22Rv1 (cell line): ENCODE data around the gene CHST2.

Experiments used
- H3K27ac ChIP-seq: fragments of 450-650 bp; 2 replicates; pipeline ENCODE4 v1.5.1; 2017
- ZFX ChIP-seq: fragments of 450-650 bp; IDR thresholded peaks from 2 replicates; pipeline ENCODE4 v1.6.1; 2017; ENCODE audit warnings: antibody characterized with exemption, borderline replicate concordance
- TF ChIP-seq, protein P1 (sequence below): fragments of 450-650 bp; IDR thresholded peaks from 2 replicates; pipeline ENCODE4 v1.5.1; 2017; ENCODE audit warnings: mild to moderate bottlenecking

The CHST2 gene

DNA sequence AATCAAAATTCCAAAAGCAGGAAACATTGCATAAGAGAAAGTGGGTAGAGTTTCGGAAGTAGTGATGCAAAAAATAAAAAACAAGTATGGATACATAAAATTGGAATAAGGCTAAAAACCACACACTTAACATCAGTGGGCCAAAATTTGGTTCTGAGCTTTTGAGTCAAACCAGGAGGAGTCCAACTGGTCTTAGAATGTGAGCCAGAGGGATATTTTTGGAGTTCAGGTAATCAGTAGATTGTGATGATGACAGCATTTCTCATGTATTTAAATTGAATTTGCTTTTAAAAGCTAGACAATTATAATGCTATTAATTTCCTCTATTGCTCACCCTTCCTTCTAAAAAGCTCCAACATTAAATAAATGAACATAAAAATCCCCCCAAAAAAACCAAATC lies 38.2 kb upstream of the CHST2 start:
- H3K27ac ChIP-seq: no peak overlapping the region
- no peak for TF ChIP-seq ZFX
- TF ChIP-seq, protein P1, sequence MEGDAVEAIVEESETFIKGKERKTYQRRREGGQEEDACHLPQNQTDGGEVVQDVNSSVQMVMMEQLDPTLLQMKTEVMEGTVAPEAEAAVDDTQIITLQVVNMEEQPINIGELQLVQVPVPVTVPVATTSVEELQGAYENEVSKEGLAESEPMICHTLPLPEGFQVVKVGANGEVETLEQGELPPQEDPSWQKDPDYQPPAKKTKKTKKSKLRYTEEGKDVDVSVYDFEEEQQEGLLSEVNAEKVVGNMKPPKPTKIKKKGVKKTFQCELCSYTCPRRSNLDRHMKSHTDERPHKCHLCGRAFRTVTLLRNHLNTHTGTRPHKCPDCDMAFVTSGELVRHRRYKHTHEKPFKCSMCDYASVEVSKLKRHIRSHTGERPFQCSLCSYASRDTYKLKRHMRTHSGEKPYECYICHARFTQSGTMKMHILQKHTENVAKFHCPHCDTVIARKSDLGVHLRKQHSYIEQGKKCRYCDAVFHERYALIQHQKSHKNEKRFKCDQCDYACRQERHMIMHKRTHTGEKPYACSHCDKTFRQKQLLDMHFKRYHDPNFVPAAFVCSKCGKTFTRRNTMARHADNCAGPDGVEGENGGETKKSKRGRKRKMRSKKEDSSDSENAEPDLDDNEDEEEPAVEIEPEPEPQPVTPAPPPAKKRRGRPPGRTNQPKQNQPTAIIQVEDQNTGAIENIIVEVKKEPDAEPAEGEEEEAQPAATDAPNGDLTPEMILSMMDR: no peak

DNA sequence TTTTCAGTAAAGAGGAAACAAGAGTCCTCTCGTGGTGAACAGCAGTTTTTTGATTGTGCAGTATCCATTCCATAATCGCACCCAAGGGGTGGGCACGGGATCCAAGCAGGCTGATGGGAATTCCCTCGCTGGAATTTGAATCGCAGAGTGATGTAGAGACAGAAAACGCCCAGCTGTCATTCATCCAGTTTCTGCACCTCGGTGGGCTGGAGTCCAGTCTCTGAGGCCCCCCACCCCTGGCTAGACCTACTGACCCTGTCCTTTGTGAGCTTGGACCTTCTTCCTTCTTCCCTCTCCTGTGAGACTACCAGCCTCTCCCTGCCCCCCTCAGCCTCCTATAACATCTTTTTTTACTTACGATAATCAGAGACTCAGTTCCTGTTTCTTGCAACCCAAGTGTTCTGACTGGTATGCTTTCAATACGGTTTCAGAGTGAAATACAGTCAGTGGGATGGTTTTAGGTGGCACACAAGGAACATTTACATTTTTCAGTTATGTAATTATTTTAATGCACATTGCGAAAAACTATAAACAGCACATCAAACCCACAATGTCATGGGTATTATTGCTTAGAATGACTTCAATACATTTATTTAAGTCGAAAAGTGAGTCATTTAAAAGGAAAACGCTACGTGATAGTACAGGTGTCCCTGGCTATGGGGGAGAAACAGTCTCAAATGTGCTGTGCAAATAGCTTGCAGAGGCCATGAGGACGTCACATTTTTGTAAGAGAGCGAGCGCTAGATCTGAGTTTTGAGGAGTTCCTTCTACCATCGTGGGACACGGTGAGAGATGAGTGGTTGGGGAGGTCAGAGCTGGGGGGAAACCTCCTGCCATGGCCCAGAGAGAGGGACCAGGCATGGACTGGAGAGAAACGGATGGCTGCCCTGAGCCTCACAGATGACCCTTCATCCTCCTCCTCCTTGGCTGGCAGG lies 37.5 kb upstream of the CHST2 start:
- H3K27ac ChIP-seq: no peak overlapping the region
- TF ChIP-seq ZFX: no peak
- TF ChIP-seq, protein P1: no peak

DNA sequence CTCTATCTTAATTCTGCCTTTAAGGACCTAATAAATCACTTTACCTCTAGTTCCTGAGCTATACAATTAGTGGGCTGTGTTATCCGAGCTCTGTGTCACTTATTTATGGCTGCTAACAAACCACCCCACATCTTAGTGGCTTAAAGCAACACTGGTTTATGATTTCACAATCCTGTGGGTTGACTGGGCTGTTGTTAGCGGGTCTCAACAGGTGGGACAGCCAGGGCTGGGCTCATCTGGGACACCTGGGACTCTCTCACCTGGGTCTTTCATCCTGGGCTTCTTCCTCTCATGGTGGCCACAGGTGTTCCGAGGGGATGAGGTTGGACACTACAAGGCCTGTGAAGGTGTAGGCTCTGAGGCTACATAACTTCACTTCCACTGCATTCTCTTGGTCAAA lies 35.8 kb upstream of the CHST2 start:
- no peak overlapping the region for H3K27ac ChIP-seq
- TF ChIP-seq, protein P1: no peak
- no peak for TF ChIP-seq ZFX

DNA sequence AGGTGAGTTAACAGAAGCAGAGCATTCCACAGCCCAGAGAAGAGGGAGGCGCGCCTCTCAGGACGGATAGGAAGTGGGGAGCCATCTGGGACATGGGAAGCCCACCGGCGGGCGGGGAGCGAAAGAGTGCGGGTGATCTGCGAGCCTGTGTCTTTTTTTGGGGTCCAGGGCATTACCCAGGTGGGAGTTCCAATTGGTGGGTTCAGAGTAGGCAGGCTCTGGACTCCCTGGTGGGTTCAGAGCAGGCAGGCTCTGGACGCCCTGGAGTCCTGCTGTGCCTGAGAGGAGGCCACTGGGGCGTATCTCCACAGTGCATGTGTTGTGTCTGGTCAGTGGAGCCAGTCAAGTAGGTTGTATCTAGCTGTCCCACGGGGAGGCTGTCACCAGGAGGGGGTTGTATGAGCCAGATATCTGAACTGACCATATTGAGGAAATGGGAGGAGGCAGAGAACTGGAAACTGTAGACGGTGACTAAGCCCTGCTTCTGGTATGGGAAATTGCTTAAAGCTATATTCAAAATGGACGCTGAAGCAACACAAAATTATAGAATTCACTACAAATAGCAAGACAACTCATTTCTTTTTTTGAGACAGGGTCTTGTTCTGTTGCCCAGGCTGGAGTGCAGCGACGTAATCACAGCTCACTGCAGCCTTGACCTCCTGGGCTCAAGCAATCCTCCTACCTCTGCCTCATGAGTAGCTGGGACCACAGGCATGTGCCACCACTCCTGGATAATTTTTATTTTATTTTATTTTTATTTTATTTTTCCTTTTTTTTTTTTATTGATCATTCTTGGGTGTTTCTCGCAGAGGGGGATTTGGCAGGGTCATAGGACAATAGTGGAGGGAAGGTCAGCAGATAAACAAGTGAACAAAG lies 34.5 kb upstream of the CHST2 start:
- TF ChIP-seq ZFX: no peak
- TF ChIP-seq, protein P1: no peak
- H3K27ac ChIP-seq: no peak overlapping the region

DNA sequence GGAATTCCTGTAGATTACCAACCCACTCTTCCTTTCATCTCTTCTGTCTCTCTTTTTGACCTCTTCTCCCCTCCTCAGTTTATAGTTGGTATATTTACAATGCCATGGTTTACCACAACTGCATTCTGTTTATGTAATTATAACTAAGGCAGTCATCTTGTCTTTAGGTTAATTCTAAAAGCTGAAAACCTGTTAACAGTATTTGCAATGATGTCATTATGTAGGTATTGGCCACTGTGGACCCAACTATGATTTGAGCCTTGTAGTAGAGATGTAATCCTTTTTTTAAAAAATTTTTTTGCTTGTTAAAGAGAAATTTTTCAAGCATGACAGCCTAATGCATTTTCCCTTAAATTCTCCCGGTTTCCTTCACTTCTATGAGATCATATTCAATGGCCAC lies 30.7 kb upstream of the CHST2 start:
- no peak for TF ChIP-seq ZFX
- TF ChIP-seq, protein P1: no peak

DNA sequence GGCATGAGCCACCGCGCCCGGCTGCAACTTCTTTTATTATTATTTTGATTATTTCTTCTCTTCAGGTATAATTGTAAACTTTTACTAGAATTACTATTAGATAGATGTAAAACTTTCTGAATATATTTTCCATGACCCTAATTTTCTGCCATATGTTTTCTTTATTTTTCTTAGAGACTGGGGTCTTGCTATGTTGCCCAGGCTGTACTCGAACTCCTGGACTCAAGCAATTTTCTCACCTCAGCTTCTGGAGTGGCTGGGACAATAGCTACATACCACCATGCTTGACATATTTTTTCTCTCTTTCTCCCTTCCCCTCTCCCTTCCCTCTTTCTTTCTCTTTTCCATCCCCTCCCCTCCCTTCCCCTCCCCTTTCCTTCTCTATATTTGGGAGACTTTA lies 29.6 kb upstream of the CHST2 start:
- H3K27ac ChIP-seq: no peak overlapping the region
- TF ChIP-seq, protein P1: no peak
- no peak for TF ChIP-seq ZFX

More for the DNA sequence above, 30.7 kb upstream of the CHST2 start:
- no peak overlapping the region for H3K27ac ChIP-seq

DNA sequence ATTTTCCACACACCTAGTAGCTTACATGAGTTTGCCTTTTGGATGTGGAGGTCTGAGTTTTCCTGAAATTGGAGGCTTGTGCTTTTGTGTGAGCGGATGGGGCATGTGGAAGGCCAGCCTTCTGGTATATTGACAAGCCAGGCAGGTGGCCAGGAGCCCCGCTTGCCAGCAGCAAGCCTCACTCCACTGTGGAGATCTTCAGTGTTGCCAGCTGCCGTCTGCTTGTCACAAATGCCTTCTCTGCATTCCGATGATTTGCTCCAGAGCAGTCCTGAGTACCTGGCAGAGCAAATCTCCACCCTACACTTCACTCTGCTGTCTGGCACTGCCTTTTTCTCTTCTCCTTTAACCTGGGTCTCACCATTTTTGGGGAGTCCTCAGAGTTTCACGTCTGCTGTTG lies 29.1 kb upstream of the CHST2 start:
- TF ChIP-seq, protein P1: no peak
- no peak for TF ChIP-seq ZFX
- no peak overlapping the region for H3K27ac ChIP-seq
